IMR-90 (cell line): ENCODE data around the gene SOX6. TPM values are rescaled to one million over a fixed set of nuclear protein-coding genes. Genes with fewer than 3 reads are reported as not detected.

Source experiments
- ATAC-seq: fragments of 200-7000 bp; cut with Tn5 transposase; 2 replicates; pipeline ENCODE4 v1.9.1; 2020; ENCODE audit warnings: low read depth, mild to moderate bottlenecking, moderate library complexity
- BruUV-seq: library from RNA; stranded (reverse); fragments of 400-500 nt; replicated peaks from 2 replicates; lab custom pipeline; 2021; lab: Mats Ljungman, UMichigan
- CTCF ChIA-PET: fragments of 300-600 bp; formaldehyde crosslinking; extraction: SDS; loops from one replicate; lab custom pipeline; 2021; ENCODE audit warnings: antibody characterized with exemption; lab: Yijun Ruan, JAX
- POLR2A ChIA-PET: fragments of 300-600 bp; sonication (Branson Sonifier 250); formaldehyde crosslinking; loops from one replicate; lab custom pipeline; 2022; ENCODE audit warnings: antibody characterized with exemption; ENCODE audit not compliant: unreplicated experiment; lab: Charles Lee
- DNase-seq: peaks from one replicate; pipeline ENCODE4 v3.0.0; 2013
- H2AFZ ChIP-seq: replicated peaks from 2 replicates; pipeline ENCODE3; 2013; ENCODE audit warnings: low read length, mild to moderate bottlenecking; ENCODE audit not compliant: poor library complexity
- H2AK5ac ChIP-seq: 2 replicates; pipeline ENCODE4 v1.6.1; 2013; ENCODE audit warnings: low read depth, low read length, inconsistent platforms
- H2AK9ac ChIP-seq: replicated peaks from 2 replicates; pipeline ENCODE3; 2013; ENCODE audit warnings: mild to moderate bottlenecking, low read depth, low read length, moderate library complexity; ENCODE audit not compliant: poor library complexity
- H2BK120ac ChIP-seq: 2 replicates; pipeline ENCODE4 v1.6.1; 2013; ENCODE audit warnings: low read depth, low read length, inconsistent platforms
- H2BK15ac ChIP-seq: 3 replicates; pipeline ENCODE4 v1.6.1; 2013; ENCODE audit warnings: low read depth, low read length, inconsistent platforms
- H2BK20ac ChIP-seq: 2 replicates; pipeline ENCODE4 v1.6.1; 2013; ENCODE audit warnings: low read depth, mild to moderate bottlenecking, inconsistent platforms, low read length, moderate library complexity
- H2BK5ac ChIP-seq: 2 replicates; pipeline ENCODE4 v1.6.1; 2013; ENCODE audit warnings: mild to moderate bottlenecking, low read depth, low read length, inconsistent platforms; ENCODE audit not compliant: poor library complexity, severe bottlenecking
- H3K14ac ChIP-seq: replicated peaks from 2 replicates; pipeline ENCODE4 v1.6.1; 2013; ENCODE audit warnings: low read depth, low read length, inconsistent platforms
- H3K18ac ChIP-seq: 2 replicates; pipeline ENCODE4 v1.6.1; 2013; ENCODE audit warnings: low read depth, low read length, control low read depth
- H3K23ac ChIP-seq: 2 replicates; pipeline ENCODE4 v1.6.1; 2013; ENCODE audit warnings: low read depth, low read length, inconsistent platforms
- H3K27ac ChIP-seq: 2 replicates; pipeline ENCODE4 v1.5.1; 2013; ENCODE audit warnings: mild to moderate bottlenecking, control low read depth, low read length; ENCODE audit not compliant: insufficient read depth
- H3K27me3 ChIP-seq: 2 replicates; pipeline ENCODE4 v1.6.1; 2013; ENCODE audit warnings: low read length; ENCODE audit not compliant: control insufficient read depth, insufficient read depth
- H3K36me3 ChIP-seq: 2 replicates; pipeline ENCODE4 v1.6.1; 2013; ENCODE audit warnings: low read length, mixed read lengths; ENCODE audit not compliant: control insufficient read depth, insufficient read depth
- H3K4ac ChIP-seq: 2 replicates; pipeline ENCODE4 v1.6.1; 2013; ENCODE audit warnings: low read depth, low read length, inconsistent platforms
- H3K4me1 ChIP-seq: 2 replicates; pipeline ENCODE4 v1.6.1; 2013; ENCODE audit warnings: low read length, mixed read lengths; ENCODE audit not compliant: control insufficient read depth, insufficient read depth
- H3K4me2 ChIP-seq: 2 replicates; pipeline ENCODE4 v1.6.1; 2013; ENCODE audit warnings: low read depth, mild to moderate bottlenecking, control low read depth, low read length, moderate library complexity
- H3K4me3 ChIP-seq: 2 replicates; pipeline ENCODE4 v1.5.1; 2013; ENCODE audit warnings: low read depth, mild to moderate bottlenecking, control low read depth, low read length, moderate library complexity; ENCODE audit not compliant: insufficient read depth
- H3K56ac ChIP-seq: 2 replicates; pipeline ENCODE4 v1.6.1; 2013; ENCODE audit warnings: low read length, inconsistent platforms; ENCODE audit not compliant: insufficient read depth; ENCODE audit errors: extremely low read depth
- H3K79me1 ChIP-seq, 2 experiments: 2 replicates each; pipeline ENCODE4 v1.6.1; 2013; ENCODE audit warnings: low read length in 2 of 2, inconsistent platforms in 1 of 2, low read depth in 1 of 2
- H3K9ac ChIP-seq: 2 replicates; pipeline ENCODE4 v1.6.1; 2013; ENCODE audit warnings: low read depth, low read length, control low read depth
- H3K9me1 ChIP-seq: 2 replicates; pipeline ENCODE4 v1.6.1; 2013; ENCODE audit warnings: low read length, inconsistent platforms; ENCODE audit not compliant: insufficient read depth
- H3K9me3 ChIP-seq: 2 replicates; pipeline ENCODE4 v1.6.1; 2013; ENCODE audit warnings: low read length; ENCODE audit not compliant: control insufficient read depth, insufficient read depth
- H4K20me1 ChIP-seq: 2 replicates; pipeline ENCODE4 v1.6.1; 2013; ENCODE audit warnings: low read length, inconsistent platforms; ENCODE audit not compliant: insufficient read depth
- H4K5ac ChIP-seq: 2 replicates; pipeline ENCODE4 v1.6.1; 2013; ENCODE audit warnings: mild to moderate bottlenecking, low read depth, low read length, control low read depth
- H4K8ac ChIP-seq, 2 experiments: 2 replicates each; pipeline ENCODE4 v1.6.1; 2013; ENCODE audit warnings: low read depth in 2 of 2, low read length in 2 of 2, control low read depth in 1 of 2, inconsistent platforms in 1 of 2
- H4K91ac ChIP-seq: 2 replicates; pipeline ENCODE4 v1.6.1; 2013; ENCODE audit warnings: low read depth, low read length, inconsistent platforms; ENCODE audit not compliant: insufficient read depth
- MXI1 ChIP-seq: IDR thresholded peaks from 2 replicates; pipeline ENCODE4 v1.6.1; 2012; ENCODE audit warnings: low read depth, mild to moderate bottlenecking, low read length, moderate library complexity, borderline replicate concordance
- RFX5 ChIP-seq: IDR thresholded peaks from 2 replicates; pipeline ENCODE4 v1.8.0; 2012; ENCODE audit warnings: low read depth, mild to moderate bottlenecking, low read length, moderate library complexity
- WGBS, 2 experiments: methylation state at CpG; one replicate each; pipeline versions ENCODE4 v1.1.5 to v1.1.7; 2013; ENCODE audit warnings: missing lambda C conversion rate in 2 of 2; ENCODE audit not compliant: insufficient read length in 1 of 2; ENCODE audit errors: extremely low coverage in 2 of 2; 5-methylcytosine and 5-hydroxymethylcytosine counted together
- dilution Hi-C: fragments of 300-500 bp; cut with HindIII; formaldehyde crosslinking; loops from one replicate; pipeline ENCODE4 v1.14.3; 2018; ENCODE audit warnings: low sequenced_read_pairs; ENCODE audit not compliant: unreplicated experiment
- in situ Hi-C: fragments of 300-500 bp; cut with MboI; formaldehyde crosslinking; loops from 3 replicates; pipeline ENCODE4 v1.14.3; 2019; ENCODE audit warnings: low sequenced_read_pairs, inconsistent platforms, mixed read lengths
- intact Hi-C: fragments of 100-400 bp; cut with micrococcal nuclease; formaldehyde crosslinking; loops from 2 replicates; pipeline ENCODE4 v1.10.0; 2022
- polyA plus RNA-seq, 3 experiments: library from polyadenylated mRNA; depleted of rRNA; stranded (reverse); fragments of >200 nt; gene quantifications; 2 replicates each; pipeline ENCODE4 v1.2.3, GENCODE V29; 2012; ENCODE audit warnings: low replicate concordance in 1 of 3
- total RNA-seq: library from RNA; depleted of rRNA; stranded (reverse); fragments of >200 nt; gene quantifications from 2 replicates; pipeline ENCODE4 v1.2.3, GENCODE V29; 2012

The SOX6 gene
- total and polyA plus RNA-seq, 2 of the 4 experiments (the other 2 are of a cell fraction) = 1.7 to 7.7 TPM

- Histone ChIP-seq H4K8ac (no peak overlapping the region), H4K20me1 (no peaks in the 10 kb centered on the region), H3K23ac (no peak overlapping the region), H2AK5ac (no peak overlapping the region), H4K91ac (no peak overlapping the region), H3K9ac (no peak overlapping the region), H2BK120ac (no peak overlapping the region), H3K27ac (no peak overlapping the region), H4K5ac (no peak overlapping the region), H3K18ac (no peak overlapping the region), H3K4ac (no peak overlapping the region), H3K4me3 (no peak overlapping the region), H2BK15ac (no peak overlapping the region), H2BK5ac (no peak overlapping the region), H3K79me1 (0 out of 4 replicates have a peak, but pooled peaks cover 0 to 3% of the 10 kb centered on the region in 2 experiments), H3K9me3 (no peaks in the 10 kb centered on the region), H3K4me1 (peaks cover 7% of the 10 kb centered on the region), H3K27me3 (no peaks in the 10 kb centered on the region), H2BK20ac (no peak overlapping the region), H3K9me1 (peaks cover 2% of the 10 kb centered on the region; the same call in 1 of the 2 replicates), H3K36me3 (no peaks in the 10 kb centered on the region), H3K4me2 (no peak overlapping the region), H2AFZ (no peak overlapping the region), H2AK9ac (no peak overlapping the region), H3K56ac (no peak overlapping the region), H3K14ac (no peak overlapping the region)
- ChIA-PET POLR2A (no interaction called here), CTCF (no interaction called here)
- no peak for ATAC-seq
- no TSS peak for BruUV-seq
- no CpG with 5 or more reads among the region's 3 CpGs for WGBS, 2 experiments
- TF ChIP-seq MXI1 (no peak), RFX5 (no peak)
- DNase-seq = no peak
- in situ Hi-C loops = no loop called here
- intact Hi-C loops = no loop called here
- dilution Hi-C loops = no loop called here
Measured at GRCh38 chr11:16297332-16297731, 59.0 kb downstream of the SOX6 start.
